HepG2 (cell line): ENCODE results near the gene NEURL4. TPM values are rescaled to one million over a fixed set of nuclear protein-coding genes. Genes with fewer than 3 reads are reported as not detected.

Experiments used
- ATF5 ChIP-seq: sonication (generic); formaldehyde crosslinking; IDR thresholded peaks from 2 replicates; pipeline ENCODE4 v1.4.0; 2020; ENCODE audit warnings: mild to moderate bottlenecking, low read depth, missing genetic modification reagents
- ATF7 ChIP-seq, 2 experiments: fragments of 450-650 bp in 1 of 2; sonication (generic) in 1 of 2; formaldehyde crosslinking in 1 of 2; IDR thresholded peaks; 2 replicates each; pipeline versions ENCODE4 v1.4.0 to v1.6.1; 2016 to 2020; ENCODE audit warnings: antibody characterized with exemption in 1 of 2, mild to moderate bottlenecking in 1 of 2, missing genetic modification reagents in 1 of 2
- HMGXB4 ChIP-seq, 2 experiments: sonication (generic) in 1 of 2; formaldehyde crosslinking in 1 of 2; IDR thresholded peaks; 2 replicates each; pipeline versions ENCODE4 v1.4.0 to v1.6.1; 2018 to 2020; ENCODE audit warnings: missing genetic modification reagents in 2 of 2, borderline replicate concordance in 1 of 2, low read depth in 1 of 2, mild to moderate bottlenecking in 1 of 2, missing biosample characterization in 1 of 2
- LCORL ChIP-seq, 2 experiments: fragments of 450-650 bp in 1 of 2; sonication (generic) in 1 of 2; formaldehyde crosslinking in 1 of 2; IDR thresholded peaks; 2 replicates each; pipeline versions ENCODE4 v1.5.0 to v1.6.1; 2017 to 2020; ENCODE audit warnings: antibody characterized with exemption in 1 of 2, missing genetic modification reagents in 1 of 2
- NONO ChIP-seq, 2 experiments: fragments of 450-650 bp in 1 of 2; sonication (generic) in 1 of 2; formaldehyde crosslinking in 1 of 2; IDR thresholded peaks in 1 of 2; conservative IDR thresholded peaks in 1 of 2; 2 replicates each; pipeline versions ENCODE4 v1.6.1 to v1.8.0; 2017 to 2022; ENCODE audit warnings: mild to moderate bottlenecking in 1 of 2, missing genetic modification reagents in 1 of 2, moderate library complexity in 1 of 2
- PAX8 ChIP-seq: sonication (generic); formaldehyde crosslinking; IDR thresholded peaks from 2 replicates; pipeline ENCODE4 v1.8.0; 2022; ENCODE audit warnings: mild to moderate bottlenecking, missing genetic modification reagents, borderline replicate concordance
- SNAPC5 ChIP-seq: sonication (generic); formaldehyde crosslinking; IDR thresholded peaks from 2 replicates; pipeline ENCODE4 v1.8.1; 2023; ENCODE audit warnings: mild to moderate bottlenecking, missing genetic modification reagents, borderline replicate concordance
- SUZ12 ChIP-seq: fragments of 150-350 bp; IDR thresholded peaks from 2 replicates; pipeline ENCODE4 v1.6.1; 2014; ENCODE audit warnings: low read depth, low read length
- ZBTB46 ChIP-seq: sonication (generic); formaldehyde crosslinking; IDR thresholded peaks from 2 replicates; pipeline ENCODE4 v1.4.0; 2020; ENCODE audit warnings: mild to moderate bottlenecking, missing genetic modification reagents, borderline replicate concordance
- ZNF281 ChIP-seq: sonication (generic); formaldehyde crosslinking; IDR thresholded peaks from 2 replicates; pipeline ENCODE4 v1.4.0; 2020; ENCODE audit warnings: missing genetic modification reagents, borderline replicate concordance
- ZNF350 ChIP-seq: sonication (generic); formaldehyde crosslinking; IDR thresholded peaks from 2 replicates; pipeline ENCODE4 v1.4.0; 2020; ENCODE audit warnings: mild to moderate bottlenecking, low read depth, missing genetic modification reagents, borderline replicate concordance
- ZNF616 ChIP-seq: sonication (generic); formaldehyde crosslinking; IDR thresholded peaks from 2 replicates; pipeline ENCODE4 v1.5.0; 2020; ENCODE audit warnings: low read depth, mild to moderate bottlenecking, missing genetic modification reagents
- ZUFSP ChIP-seq: sonication (generic); formaldehyde crosslinking; IDR thresholded peaks from 2 replicates; pipeline ENCODE4 v1.9.0; 2021; ENCODE audit warnings: missing genetic modification reagents, mild to moderate bottlenecking, borderline replicate concordance
- polyA plus RNA-seq, 8 experiments: library from polyadenylated mRNA; depleted of rRNA in 3 of 8; stranded (reverse) in 7 of 8; unstranded in 1 of 8; fragments of >200 nt; fragmentation: Illumina TruSeq in 4 of 8; extraction: Trizol in 4 of 8; gene quantifications; 2 replicates each; pipeline versions ENCODE4 v1.2.1 to v1.2.3, GENCODE V29; 2011 to 2016; ENCODE audit warnings: low read depth in 4 of 8, missing spikeins in 1 of 8, mixed read lengths in 1 of 8; ENCODE audit not compliant: insufficient read depth in 1 of 8
- total RNA-seq, 5 experiments: library from RNA; depleted of rRNA; stranded (reverse); fragments of >200 nt; fragmentation: Illumina TruSeq; extraction: Trizol; gene quantifications; 2 replicates each; pipeline ENCODE4 v1.2.3, GENCODE V29; 2016; ENCODE audit warnings: low read depth in 1 of 5

Gene NEURL4
- total and polyA plus RNA-seq, 2 of the 13 experiments (the other 11 are each of a cell fraction or from before 2014, with no cell fraction given), result 14.8 to 15.7 TPM

- peak; percentile 92 for TF ChIP-seq ZNF281 (CRISPR knock-in tag)
- TF ChIP-seq PAX8 (CRISPR knock-in tag), result peak; percentile 50; the same call in 1 of the 2 replicates
- TF ChIP-seq ATF7 (IDR thresholded peaks at IDR 0.05), result no peak
- 0 out of 2 replicates have a peak, but pooled peaks have one; percentile 23 for TF ChIP-seq ATF7 (CRISPR knock-in tag; IDR thresholded peaks at IDR 0.05)
- no peak; a peak in 2 of 4 replicates for TF ChIP-seq HMGXB4 (CRISPR knock-in tag; IDR thresholded peaks at IDR 0.05; ENCODE audit: borderline replicate concordance in 1 of 2, low read depth in 1 of 2)
- TF ChIP-seq ZNF616 (CRISPR knock-in tag), result 0 out of 2 replicates have a peak, but pooled peaks have one; percentile 26
- TF ChIP-seq ATF5, result 0 out of 2 replicates have a peak, but pooled peaks have one; percentile 59
- TF ChIP-seq ZBTB46 (CRISPR knock-in tag), result 0 out of 2 replicates have a peak, but pooled peaks have one; percentile 55
- 0 out of 2 replicates have a peak, but pooled peaks have one; percentile 6 for TF ChIP-seq ZNF350 (CRISPR knock-in tag)
- no peak for TF ChIP-seq SNAPC5 (CRISPR knock-in tag)
- TF ChIP-seq LCORL (IDR thresholded peaks at IDR 0.05), result no peak
- TF ChIP-seq LCORL (CRISPR knock-in tag; IDR thresholded peaks at IDR 0.05), result no peak
- no peak for TF ChIP-seq SUZ12
- no peak for TF ChIP-seq NONO (IDR thresholded peaks at IDR 0.05)
- no peak for TF ChIP-seq NONO (CRISPR knock-in tag; conservative IDR thresholded peaks at IDR 0.05)
- no peak for TF ChIP-seq ZUFSP (CRISPR knock-in tag)
Measured at GRCh38 chr17:7307686-7308624, 21.2 kb downstream of the NEURL4 start (continued).
